CD4-positive, alpha-beta T cell treated with Interleukin-15 for 1 hour (primary cell): ENCODE results near the gene TMEM252.

Source experiments
- DNase-seq: peaks from one replicate; pipeline ENCODE4 v3.0.0-alpha.2; 2020

The TMEM252 gene

DNA sequence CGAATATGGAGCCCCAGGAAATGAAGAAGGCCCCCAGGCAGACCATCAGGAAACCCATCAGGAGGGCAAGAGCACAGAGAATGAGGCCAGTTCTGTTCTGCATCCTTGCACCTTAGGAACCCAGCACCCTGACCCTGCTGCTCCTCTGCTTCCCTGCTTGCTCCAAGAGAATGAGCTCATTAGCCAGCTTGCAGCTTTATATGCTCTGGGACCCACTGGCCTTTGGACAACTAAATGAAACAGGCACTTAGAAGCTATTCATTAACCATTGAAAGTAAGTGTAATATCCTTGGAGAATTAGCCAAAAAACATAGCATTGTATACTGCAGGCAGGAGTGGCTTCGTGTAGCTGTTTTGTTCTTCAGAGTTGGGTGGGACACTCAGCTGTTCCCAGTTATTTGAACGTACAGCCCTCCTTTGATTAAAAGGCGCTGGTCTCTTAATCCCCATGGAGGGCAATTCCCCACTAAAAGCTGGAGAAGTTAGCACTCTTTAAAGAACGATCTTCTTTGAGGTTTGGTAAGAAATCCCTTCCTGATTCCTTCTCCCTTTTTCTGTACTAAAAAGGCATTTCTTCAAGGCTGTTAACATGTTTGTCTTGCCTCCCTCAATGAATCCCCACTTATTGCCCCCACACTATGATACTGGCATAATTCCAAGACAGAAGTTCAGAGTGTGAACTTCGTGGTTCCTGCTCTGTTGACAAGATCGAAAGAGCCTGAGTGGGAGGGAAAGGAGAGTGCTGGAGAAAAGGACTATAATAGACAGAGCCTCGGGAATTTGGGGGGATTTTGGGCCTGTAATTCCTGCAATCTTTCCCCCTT, at the start of gene TMEM252:
Gene TMEM252, minus strand, starts transcription at position 172 of the 824 bp plus-strand sequence. Its CDS starts 69 bp downstream, at position 103.
- no peak for DNase-seq

DNA sequence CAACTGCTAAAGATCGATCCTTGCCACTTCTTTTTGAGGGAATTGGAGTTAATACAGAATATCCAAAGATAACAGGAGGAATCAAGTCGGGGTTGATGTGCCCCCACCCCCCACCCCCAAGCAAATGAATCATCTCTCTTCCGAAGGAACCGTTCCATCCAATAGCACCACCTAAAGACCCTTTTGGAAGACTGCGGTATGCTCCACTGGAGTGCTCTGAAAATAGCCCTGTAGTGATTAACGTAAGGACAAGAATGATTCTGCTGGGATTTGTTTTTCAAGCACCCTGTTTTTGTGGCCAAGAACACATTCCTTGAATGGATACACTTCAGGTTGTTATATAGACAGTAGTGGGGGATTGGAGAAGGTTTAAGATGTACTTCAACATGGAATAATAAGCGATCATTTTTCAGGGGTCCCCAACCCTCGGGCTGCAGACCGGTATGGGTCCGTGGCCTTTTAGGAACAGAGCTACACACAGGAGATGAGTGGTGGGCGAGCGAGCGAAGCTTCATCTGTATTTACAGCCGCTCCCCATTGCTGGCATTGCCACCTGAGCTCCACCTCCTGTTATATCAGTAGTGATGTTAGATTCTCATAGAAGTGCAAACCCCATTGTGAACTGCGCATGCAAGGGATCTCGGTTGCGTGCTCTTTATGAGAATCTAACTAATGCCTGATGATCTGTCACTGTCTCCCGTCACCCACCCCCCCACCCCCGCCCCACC, 44.5 kb upstream of the TMEM252 start:
- DNase-seq: no peak

- DNase-seq: peak; percentile 86
These were observed 43.7 kb upstream of the TMEM252 start for GRCh38 chr9:68584189-68585033.

DNA sequence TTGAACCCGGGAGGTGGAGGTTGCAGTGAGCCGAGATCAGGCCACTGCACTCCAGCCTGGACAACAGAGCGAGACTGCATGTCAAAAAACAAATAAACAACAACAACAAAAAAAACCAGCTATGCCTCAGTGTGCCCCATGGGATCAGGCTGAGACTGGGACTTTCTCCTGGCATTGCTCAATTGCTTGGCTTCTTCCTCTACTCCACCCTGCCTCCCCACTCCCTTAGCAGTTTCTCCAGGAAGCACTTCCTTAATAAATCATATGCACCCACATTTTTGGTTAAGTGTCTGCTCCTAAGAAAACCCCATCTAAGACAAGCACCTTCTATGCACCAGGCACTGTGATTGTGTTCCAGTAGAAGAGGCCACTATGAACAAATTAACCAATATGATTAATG, 41.0 kb upstream of the TMEM252 start:
- no peak for DNase-seq

- DNase-seq: no peak
These were observed 37.3 kb upstream of the TMEM252 start for GRCh38 chr9:68577774-68578591.

- no peak for DNase-seq
These were observed 35.1 kb upstream of the TMEM252 start for GRCh38 chr9:68575817-68576216.

- DNase-seq: no peak
These were observed 33.5 kb upstream of the TMEM252 start for GRCh38 chr9:68574150-68574549.

- no peak for DNase-seq
These were observed 26.9 kb upstream of the TMEM252 start for GRCh38 chr9:68567565-68567964.

DNA sequence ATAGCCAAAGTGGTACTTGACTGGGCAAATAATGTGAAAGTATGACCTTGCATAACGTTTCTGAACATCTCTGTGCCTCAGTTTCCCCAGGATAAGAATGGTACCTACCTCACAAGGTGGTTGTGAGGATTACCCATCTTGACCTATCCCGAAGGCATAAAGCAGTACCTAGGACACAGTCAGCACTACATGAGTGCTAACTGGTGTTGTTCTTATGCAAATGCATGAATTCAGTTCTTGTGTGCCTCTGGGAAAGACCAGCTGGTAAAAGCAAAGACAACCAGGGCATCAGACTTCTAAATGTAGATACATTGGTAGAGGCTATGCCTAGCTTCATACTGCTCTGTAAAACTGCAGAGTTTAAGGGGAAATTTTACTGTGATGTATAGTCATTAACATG, 21.8 kb upstream of the TMEM252 start:
- DNase-seq: no peak

GRCh38 chr9:68560071-68560844, 19.6 kb upstream of the TMEM252 start:
- DNase-seq: peak; percentile 74

DNA sequence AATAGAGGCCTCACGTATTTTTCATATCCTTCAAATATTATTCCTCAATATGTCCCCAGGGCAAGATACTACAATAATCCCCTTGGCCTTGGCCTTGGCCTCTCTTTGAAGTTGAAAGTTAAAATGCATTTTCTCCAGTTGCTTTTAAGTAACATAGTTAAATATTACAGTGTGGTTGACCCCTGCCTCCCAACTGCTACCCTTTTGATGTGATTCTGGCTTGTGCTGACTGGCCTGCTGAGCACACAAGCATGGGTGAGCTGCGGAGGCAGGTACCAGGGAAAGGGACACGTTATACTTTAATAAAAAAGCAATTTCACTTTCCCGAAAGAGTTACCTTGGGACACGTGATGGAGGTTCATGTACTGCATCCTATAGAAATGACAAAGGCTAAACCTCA, 17.9 kb upstream of the TMEM252 start:
- DNase-seq: no peak

DNA sequence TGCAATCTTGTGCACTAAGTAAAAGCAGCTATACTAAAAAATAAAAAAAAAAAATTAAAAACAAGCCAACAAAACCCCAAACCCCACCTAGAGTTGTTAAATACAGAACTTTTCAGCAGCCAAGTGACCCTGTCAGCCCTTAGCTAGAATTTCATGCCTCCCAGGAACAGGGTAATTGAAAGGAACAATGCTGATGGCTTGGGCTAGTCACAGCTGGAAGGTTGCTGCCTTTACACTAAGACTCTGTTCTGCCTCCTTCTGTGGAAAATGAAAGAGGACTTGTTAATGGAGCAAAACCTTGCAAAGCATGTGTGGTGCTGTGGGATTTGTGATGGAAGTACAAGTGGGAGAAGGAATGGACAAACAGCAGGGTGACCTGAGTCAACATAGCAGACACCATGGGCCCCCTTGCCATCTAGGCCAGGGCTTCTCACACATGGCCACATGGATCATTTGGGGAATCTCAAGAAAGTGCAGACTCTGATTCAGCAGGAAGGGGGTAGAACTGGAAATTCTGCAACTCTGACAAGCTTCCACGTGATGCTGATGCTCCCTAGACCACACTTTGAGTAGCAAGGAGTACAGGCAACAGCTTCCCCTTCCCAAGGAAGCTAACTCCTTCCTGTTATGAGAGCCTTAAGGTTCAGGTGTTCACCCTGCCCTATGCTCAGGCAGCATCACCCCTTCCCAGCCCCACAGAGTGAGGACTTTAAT, 14.9 kb upstream of the TMEM252 start:
- no peak for DNase-seq

DNA sequence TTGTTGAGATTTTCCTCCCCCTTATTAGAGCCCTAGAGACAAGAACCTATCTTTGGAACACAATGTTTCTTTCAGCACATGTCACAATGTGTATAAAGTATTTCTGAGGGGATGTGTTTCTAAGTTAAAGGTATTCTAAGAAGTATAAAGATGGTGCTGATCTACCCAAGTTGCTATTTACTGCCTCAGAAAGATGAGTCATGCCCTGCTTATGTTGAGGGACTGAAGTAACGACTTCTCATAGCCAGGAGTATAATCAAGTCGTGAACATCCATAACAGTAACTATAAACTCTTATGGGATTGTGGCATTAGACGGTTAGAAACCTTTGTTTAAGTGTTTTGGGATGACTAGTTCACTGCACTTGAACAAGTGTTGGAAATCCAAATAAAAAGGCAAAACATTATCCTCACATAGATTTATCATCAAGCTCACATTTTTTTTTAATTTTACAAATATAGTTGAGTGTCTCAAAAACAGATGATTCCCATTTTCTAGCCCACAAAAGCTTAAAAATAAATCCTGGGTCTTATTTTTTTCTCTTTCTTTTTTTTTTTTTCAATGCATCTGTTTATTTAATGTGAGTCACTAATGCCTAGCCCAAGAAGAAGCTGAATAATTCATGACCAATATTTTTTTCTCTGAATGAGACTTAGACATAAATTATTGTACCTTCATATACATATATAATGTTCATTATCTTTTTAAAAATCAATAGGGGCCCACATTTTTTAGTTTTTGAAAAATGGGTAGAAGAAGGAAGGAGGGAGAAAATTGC, 12.2 kb upstream of the TMEM252 start:
- DNase-seq: no peak

- DNase-seq: no peak
These were observed 10.5 kb upstream of the TMEM252 start for GRCh38 chr9:68551191-68551590.

- no peak for DNase-seq
These were observed 7.6 kb upstream of the TMEM252 start for GRCh38 chr9:68548241-68548640.

- no peak for DNase-seq
These were observed 6.7 kb upstream of the TMEM252 start for GRCh38 chr9:68547417-68547816.

- peak; percentile 45 for DNase-seq
These were observed 6.1 kb upstream of the TMEM252 start for GRCh38 chr9:68546596-68547390.

DNA sequence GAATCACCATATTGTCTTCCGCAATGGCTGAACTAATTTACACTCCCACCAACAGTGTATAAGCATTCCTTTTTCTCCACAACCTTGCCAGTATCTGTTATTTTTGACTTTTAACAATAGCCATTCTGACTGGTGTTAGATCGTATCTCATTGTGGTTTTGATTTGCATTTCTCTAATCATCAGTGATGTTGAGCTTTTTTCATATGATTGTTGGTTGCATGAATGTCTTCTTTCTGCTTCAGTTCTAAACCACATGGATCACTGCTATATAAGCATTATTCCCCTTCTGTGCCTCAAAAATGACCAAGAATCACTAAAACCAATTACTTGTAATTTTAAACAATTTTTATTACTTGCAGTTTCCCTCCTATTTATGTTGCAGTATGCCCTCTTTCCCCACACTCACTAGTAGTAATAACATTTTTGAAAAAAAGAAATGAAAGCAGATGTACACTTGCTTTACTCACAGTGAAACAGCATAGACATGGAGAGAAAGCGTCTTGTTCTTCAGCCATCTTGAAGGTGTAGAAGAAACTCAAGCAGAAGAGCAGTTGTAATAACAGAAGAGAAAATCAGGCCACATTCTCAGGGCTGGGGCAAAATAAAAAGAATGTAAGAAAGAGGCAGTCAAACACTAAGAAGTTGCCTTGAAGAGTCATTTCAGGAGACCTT, 4.5 kb upstream of the TMEM252 start:
- DNase-seq: no peak

GRCh38 chr9:68541568-68541967, 885 bp upstream of the TMEM252 start:
- DNase-seq: no peak
